HL-60 (cell line): ENCODE results near the gene PTMA.
A peak's percentile ranks its signal among the peaks of the same experiment; 100 is the strongest.

Experiments used
- DNase-seq, 2 experiments: peaks; one replicate each; pipeline ENCODE4 v3.0.0-alpha.2; 2010 to 2020; ENCODE audit warnings: low read depth in 1 of 2, low spot score in 1 of 2
- H3K27ac ChIP-seq: fragments of 250-450 bp; sonication (Bioruptor Pico); replicated peaks from 2 replicates; pipeline ENCODE4 v1.5.1; 2020; ENCODE audit warnings: mild to moderate bottlenecking, moderate library complexity
- H3K27me3 ChIP-seq: fragments of 250-450 bp; sonication (Bioruptor Pico); 2 replicates; pipeline ENCODE4 v1.5.1; 2021; ENCODE audit warnings: mild to moderate bottlenecking, moderate library complexity; ENCODE audit not compliant: insufficient read depth, poor library complexity, severe bottlenecking
- H3K4me3 ChIP-seq: replicated peaks from 2 replicates; pipeline ENCODE4 v1.5.1; 2011; ENCODE audit warnings: mild to moderate bottlenecking, control low read depth, low read length; ENCODE audit not compliant: insufficient read depth
- GABPA ChIP-seq: IDR thresholded peaks from 2 replicates; pipeline ENCODE4 v1.6.1; 2012; ENCODE audit warnings: low read depth
- POLR2AphosphoS5 ChIP-seq: IDR thresholded peaks from 2 replicates; pipeline ENCODE4 v1.6.1; 2012; ENCODE audit warnings: low read depth
- SPI1 ChIP-seq: IDR thresholded peaks from 2 replicates; pipeline ENCODE4 v1.6.1; 2012; ENCODE audit warnings: low read depth, mild to moderate bottlenecking, borderline replicate concordance
- TF ChIP-seq, protein P1 (sequence below): IDR thresholded peaks from 2 replicates; pipeline ENCODE4 v1.6.1; 2012; ENCODE audit warnings: low read depth; ENCODE audit not compliant: insufficient replicate concordance
- TF ChIP-seq, protein P2 (sequence below): IDR thresholded peaks from one replicate; pipeline ENCODE4 v1.5.1; 2011; ENCODE audit warnings: low read length, control low read depth, inconsistent platforms; ENCODE audit not compliant: insufficient read depth

Gene PTMA

DNA sequence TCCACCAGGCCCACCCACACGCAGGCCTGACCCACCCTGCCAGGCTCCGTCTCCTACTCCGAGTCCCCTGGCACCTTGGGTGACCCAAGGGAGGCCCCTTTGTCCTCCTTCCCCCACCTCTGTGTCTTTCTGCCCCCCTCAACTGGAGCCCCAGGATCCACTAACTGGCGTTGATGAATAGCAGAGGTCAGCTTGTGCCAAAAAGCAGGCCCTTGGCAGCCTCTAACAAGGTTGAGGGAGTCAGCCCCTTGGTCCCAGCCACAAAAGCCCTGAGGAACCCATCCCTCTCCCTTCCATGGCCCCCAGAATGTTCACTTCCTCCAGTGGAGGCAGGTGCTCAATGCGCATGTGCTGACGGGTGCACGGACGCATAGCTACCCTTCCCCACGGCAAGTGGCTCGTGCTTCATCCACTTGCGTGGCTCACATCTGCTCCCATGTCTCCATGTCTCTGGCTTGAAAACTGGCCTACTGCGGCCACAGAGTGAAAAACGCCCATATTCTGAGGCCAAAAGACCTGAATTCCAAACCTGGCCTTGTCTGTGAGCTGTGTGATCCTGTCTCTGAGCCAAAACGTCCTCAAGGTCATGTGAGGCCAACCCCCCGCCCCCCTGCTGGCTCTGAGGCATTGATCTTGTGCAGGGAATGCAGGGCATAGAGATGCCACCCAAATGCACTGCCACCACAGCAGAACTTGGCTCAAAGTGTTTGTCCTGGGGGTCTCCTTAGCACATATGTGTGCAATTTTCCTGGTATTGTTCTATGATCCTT lies 19.0 kb upstream of the PTMA start:
- TF ChIP-seq, protein P1, sequence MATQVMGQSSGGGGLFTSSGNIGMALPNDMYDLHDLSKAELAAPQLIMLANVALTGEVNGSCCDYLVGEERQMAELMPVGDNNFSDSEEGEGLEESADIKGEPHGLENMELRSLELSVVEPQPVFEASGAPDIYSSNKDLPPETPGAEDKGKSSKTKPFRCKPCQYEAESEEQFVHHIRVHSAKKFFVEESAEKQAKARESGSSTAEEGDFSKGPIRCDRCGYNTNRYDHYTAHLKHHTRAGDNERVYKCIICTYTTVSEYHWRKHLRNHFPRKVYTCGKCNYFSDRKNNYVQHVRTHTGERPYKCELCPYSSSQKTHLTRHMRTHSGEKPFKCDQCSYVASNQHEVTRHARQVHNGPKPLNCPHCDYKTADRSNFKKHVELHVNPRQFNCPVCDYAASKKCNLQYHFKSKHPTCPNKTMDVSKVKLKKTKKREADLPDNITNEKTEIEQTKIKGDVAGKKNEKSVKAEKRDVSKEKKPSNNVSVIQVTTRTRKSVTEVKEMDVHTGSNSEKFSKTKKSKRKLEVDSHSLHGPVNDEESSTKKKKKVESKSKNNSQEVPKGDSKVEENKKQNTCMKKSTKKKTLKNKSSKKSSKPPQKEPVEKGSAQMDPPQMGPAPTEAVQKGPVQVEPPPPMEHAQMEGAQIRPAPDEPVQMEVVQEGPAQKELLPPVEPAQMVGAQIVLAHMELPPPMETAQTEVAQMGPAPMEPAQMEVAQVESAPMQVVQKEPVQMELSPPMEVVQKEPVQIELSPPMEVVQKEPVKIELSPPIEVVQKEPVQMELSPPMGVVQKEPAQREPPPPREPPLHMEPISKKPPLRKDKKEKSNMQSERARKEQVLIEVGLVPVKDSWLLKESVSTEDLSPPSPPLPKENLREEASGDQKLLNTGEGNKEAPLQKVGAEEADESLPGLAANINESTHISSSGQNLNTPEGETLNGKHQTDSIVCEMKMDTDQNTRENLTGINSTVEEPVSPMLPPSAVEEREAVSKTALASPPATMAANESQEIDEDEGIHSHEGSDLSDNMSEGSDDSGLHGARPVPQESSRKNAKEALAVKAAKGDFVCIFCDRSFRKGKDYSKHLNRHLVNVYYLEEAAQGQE = no peak
- no peak for TF ChIP-seq GABPA
- TF ChIP-seq POLR2AphosphoS5 = 0 out of 2 replicates have a peak, but pooled peaks have one; percentile 12
- TF ChIP-seq SPI1 = no peak
- no peak overlapping the region for H3K27ac ChIP-seq
- no peak overlapping the region for H3K4me3 ChIP-seq
- DNase-seq = no peak
- H3K27me3 ChIP-seq = no peaks in the 10 kb centered on the region

DNA sequence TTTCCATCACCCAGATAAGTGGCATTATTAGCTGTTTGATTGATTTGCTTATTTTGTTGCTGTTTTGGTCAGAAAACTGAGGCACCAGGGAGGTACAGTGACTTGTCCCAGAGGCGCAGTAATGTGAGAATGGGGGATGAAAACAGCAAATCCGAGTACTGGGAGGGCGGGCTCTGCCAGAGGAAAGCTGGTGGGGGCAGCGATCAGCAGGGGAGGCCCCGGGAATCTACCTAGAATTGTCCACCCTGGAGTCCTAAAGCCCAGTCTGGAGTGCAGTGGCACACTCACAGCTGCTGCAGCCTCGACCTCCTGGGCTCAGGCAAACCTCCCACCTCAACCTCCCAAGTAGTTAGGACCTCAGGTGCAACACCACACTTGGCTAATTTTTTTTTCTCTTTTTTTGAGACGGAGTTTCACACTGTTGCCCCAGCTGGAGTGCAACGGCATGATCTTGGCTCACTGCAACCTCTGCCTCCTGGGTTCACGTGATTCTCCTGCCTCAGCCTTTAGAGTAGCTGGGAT lies 17.0 kb upstream of the PTMA start:
- no peak for DNase-seq
- Histone ChIP-seq H3K27ac (no peak overlapping the region), H3K27me3 (no peaks in the 10 kb centered on the region), H3K4me3 (no peak overlapping the region)
- TF ChIP-seq GABPA (no peak), SPI1 (no peak)
- TF ChIP-seq, protein P1 = no peak
- TF ChIP-seq, protein P2, sequence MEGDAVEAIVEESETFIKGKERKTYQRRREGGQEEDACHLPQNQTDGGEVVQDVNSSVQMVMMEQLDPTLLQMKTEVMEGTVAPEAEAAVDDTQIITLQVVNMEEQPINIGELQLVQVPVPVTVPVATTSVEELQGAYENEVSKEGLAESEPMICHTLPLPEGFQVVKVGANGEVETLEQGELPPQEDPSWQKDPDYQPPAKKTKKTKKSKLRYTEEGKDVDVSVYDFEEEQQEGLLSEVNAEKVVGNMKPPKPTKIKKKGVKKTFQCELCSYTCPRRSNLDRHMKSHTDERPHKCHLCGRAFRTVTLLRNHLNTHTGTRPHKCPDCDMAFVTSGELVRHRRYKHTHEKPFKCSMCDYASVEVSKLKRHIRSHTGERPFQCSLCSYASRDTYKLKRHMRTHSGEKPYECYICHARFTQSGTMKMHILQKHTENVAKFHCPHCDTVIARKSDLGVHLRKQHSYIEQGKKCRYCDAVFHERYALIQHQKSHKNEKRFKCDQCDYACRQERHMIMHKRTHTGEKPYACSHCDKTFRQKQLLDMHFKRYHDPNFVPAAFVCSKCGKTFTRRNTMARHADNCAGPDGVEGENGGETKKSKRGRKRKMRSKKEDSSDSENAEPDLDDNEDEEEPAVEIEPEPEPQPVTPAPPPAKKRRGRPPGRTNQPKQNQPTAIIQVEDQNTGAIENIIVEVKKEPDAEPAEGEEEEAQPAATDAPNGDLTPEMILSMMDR = no peak

DNA sequence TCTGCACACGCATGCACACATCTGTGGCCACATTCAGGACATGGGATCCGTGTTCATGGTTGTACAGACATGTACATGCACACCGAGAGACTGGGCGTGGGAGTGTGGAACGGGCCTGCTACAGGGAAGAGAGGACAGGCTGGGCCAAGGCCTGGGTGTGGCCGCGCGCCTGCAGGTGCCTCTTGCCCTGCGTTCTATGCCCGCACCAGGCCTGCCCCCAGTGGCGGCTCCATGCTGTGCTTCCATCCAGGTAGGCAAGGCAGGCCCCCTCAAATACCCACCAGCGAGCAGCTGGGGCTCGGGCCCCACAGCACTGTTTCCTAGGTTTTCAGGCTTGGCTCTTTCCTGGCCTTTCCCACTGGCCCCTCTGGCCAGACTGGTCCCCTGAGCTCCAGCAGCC lies 15.5 kb upstream of the PTMA start:
- TF ChIP-seq, protein P2 = no peak
- TF ChIP-seq, protein P1 = no peak
- TF ChIP-seq GABPA (no peak), SPI1 (no peak), POLR2AphosphoS5 (no peak)
- Histone ChIP-seq H3K27ac (peak overlapping the region; percentile 58), H3K4me3 (no peak overlapping the region), H3K27me3 (no peaks in the 10 kb centered on the region)
- DNase-seq = no peak
